GM19395 (cell line): ENCODE results near the gene SIRT7.

ENCODE experiments used
- ATAC-seq: cut with Tn5 transposase; IDR thresholded peaks from one replicate; pipeline ENCODE4 v1.9.1; 2021; ENCODE audit warnings: mild to moderate bottlenecking, moderate library complexity; ENCODE audit not compliant: unreplicated experiment

SIRT7 gene

GRCh38 chr17:81921537-81921862 lies 3.5 kb upstream of the SIRT7 start:
- ATAC-seq = no peak

DNA sequence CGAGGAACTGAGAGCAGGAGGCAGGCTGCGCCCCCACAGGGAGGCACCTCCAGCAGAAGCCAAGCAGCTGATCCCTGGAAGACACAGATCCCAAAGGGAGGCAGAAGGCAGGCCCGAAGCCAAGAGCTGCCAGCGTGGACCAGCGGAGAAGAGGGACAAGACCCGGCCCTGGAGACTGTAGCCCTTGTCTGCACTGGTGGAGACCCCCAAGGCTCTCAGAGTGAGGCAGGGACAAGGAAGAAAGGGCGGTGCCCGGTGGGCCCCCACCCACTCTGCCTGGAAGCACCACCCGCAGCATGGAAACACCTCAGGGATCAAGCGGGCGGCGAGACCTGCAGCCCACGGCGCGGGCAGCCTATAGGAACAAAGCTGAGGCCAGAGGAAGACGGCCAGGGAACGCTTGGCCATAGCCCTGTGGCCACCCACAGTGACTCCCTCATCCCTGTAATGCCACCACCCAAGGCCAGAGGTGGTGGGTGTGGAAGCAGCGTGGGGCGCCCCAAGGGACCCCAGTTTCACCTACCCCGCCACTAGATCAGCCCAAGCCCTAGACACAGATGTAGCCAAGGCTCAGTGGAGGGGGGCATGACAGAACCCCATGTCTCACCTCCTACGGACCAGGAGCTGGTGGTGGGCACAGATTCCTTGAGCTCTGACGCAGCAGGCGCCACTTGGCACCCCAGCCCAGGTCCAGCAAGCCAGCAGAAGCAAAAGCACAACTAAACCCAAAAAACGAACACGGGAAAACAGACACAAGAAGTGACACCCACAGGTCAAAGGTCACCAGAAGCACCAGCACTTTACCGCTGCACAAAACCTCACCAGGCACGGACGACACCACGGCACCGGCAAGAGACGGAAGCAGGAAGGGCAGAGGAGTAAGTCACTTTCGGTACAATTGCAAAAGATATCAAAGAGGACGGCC lies 2.9 kb upstream of the SIRT7 start:
- no peak for ATAC-seq

- ATAC-seq = no peak
Measured at GRCh38 chr17:81918832-81919545, 1.0 kb upstream of the SIRT7 start.

DNA sequence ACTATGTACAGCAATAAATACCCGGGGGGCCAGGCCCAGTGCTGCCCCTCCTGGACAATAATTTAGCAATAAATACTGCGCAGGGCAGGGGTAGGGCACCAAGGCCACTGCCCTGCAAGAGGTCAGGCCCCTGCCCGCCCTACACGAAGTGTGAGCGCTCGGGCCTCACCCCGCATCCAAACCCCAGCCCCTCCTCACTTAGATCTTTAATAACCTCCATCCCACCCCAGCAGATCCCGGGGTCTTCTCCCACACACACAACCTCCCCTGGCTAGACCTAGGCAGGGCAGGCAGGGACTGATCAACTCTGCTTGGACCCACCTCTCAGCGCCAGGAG lies 325 bp upstream of the SIRT7 start:
- peak; percentile 28 for ATAC-seq

DNA sequence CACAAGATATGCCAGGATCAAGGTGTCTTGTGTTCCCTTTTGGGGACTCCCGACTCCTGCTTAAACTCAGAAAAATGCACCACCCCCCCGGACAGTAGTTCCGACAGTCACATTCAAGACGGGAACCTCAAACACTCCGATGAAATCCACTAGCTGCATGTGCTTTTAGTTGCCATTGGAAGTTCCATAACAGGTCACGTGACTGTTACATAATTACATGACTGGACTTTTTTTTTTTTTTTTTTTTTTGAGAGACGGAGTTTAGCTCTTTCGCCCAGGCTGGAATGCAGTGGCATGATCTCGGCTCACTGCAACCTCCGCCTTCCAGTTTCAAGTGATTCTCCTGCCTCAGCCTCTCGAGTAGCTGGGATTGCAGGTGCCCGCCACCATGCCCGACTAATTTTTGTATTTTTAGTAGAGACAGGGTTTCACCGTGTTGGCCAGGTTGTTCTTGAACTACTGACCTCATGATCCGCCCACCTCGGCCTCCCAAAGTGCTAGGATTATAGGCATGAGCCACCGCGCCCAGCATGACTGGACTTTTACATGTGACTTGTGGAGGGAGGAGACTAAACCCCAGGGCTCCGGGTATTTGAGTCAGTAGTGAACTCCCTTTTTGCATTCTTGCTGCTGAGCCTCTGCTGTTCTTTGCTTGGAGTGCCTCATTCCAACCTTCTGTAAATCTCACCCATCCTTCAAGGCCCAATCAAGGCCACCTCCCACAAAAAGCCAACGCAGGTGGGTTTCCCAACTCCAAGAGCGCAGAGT lies 1.6 kb downstream of the SIRT7 start:
- no peak for ATAC-seq

DNA sequence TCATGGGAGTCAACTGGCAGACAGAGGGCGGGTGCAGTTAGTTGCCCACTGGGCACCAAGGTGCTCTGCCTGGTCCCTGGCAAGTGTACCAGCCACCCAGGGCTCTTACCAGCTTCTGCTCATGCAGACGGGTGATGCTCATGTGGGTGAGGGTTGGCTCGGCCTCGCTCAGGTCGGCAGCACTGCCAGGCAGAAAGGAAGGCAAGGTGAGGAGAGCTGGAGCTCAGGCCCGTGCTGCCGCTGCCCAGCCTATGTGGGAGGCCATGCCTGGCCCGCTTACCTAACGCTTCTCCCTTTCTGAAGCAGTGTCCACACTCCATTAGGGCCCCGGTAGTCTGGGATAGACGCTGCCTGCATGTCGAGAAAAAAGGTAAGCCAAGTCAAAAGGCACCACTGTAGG lies 2.6 kb downstream of the SIRT7 start:
- ATAC-seq = no peak

- ATAC-seq = no peak
Measured at GRCh38 chr17:81914103-81914850, 3.7 kb downstream of the SIRT7 start.

DNA sequence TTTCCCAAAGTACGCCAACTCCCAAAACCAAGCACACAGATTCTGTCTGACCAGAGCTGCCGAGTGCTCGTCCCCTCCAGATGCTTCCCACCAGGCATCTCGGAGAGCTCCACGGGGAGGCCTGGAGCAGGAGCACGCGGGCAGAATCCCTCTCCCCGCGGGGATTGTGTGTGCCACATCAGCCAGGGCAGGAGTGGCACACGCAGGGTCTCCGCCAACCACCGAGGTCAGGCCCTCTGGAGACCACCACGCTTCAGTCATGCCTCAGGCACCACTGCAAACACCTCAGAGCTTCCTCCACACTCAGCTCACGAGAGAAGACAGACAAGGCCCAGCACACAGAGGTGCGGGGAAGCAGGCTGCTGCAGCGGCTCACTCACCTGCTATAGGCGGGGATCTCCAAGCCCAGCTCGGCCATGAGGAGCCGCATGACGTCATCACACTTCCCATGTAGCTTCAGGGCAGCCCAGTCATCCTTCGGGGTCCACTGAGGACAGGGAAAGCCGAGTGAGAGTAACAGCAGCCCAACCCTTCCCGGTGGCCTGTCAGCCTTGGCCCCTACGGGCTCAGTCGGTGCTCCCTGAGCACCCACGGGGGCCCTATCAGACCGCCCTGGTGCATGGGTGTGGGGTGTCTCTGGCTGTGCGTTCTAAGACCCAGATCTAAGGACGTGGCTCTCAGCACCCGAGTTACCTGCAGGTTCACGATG lies 4.4 kb downstream of the SIRT7 start:
- no peak for ATAC-seq

DNA sequence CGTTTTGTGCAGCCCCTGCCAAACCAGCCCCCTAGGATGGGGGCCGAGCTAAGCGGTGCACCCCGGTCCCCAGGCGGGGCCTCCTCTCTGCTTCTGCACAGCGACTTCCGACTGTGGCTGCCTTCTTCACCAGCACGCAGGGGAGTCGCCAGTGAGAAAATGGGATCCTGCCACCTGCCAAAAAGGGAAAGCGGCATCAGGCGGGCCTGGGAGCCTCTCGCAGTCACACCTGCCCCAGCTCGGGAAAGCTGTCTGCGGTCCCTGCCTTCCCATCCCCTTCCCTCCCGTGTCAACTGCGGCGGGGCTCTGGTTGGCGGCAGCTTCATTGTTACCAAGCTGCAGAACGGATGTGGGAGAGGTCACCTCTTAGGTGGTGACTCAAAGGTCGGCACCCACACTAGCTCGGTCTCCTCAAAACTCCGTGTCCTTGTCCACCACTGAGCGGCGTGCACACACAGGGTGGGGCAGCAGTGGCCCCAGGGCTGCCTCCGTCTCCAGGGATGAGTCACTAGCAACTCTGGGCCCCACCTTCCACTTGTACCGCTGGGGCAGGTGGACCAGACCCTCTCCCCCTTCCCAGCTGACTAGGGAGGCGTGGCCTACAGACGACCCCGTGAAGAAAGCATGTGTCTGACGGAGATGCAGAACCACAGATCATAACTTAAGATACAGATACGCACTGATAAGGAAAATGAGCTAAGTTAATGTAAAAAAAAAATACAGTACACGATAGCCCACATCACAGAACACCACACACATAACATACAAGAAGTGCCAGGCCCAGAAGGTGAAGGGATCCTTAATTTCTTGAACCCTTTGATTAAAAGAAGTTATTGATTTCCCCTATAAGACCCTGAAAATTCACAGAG lies 5.3 kb downstream of the SIRT7 start:
- no peak for ATAC-seq

- ATAC-seq = no peak
Measured at GRCh38 chr17:81911969-81912368, 6.0 kb downstream of the SIRT7 start.

GRCh38 chr17:81911277-81911961 lies 6.6 kb downstream of the SIRT7 start, which contains the start of gene PCYT2:
Gene PCYT2 (minus strand): TSS chr17:81911399. CDS start chr17:81911355, 44 bp downstream.
- peak; percentile 57 for ATAC-seq

GRCh38 chr17:81910840-81911276 lies 7.1 kb downstream of the SIRT7 start:
- ATAC-seq = peak; percentile 44

DNA sequence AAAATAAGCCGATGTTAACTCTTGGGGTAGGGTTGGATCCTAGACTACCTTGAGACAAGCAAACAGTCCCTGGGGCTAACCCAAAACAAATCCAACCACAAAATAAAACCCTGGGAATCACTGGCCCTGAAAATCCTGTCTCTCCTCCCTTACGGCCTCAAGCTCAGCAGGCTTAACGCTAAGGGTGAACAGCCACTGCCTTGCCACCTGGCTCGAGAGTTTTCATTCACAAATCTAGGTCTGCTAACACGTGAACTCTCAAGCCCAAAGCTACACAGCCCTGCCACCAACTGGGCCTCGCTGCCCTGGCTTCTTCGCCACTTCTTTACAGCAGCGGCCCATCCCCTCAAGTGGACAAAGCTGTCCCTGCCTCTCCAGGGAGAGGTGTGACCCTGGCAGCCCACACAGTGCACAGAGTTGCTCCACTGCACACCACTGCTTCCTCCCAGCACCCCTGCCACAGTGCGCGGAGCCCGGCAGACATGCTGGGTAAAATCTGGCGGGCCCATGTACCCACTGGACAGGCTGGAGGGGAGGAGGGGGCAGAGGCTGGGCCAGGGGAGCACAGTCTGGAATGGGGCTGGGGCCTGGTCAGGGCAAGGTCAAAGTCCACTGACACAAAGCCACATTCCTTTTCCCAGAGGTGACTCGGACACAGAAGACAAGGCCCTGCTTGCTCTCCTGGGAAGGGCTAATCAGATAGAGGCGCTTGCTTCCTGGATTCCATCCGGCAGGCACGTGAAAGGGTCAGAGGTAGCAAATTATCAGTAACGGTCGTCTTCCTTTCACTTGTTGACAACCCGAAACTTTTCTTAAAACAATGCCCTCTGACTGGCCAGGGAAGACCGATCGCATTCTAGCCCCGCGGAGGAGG lies 7.8 kb downstream of the SIRT7 start:
- ATAC-seq = no peak

DNA sequence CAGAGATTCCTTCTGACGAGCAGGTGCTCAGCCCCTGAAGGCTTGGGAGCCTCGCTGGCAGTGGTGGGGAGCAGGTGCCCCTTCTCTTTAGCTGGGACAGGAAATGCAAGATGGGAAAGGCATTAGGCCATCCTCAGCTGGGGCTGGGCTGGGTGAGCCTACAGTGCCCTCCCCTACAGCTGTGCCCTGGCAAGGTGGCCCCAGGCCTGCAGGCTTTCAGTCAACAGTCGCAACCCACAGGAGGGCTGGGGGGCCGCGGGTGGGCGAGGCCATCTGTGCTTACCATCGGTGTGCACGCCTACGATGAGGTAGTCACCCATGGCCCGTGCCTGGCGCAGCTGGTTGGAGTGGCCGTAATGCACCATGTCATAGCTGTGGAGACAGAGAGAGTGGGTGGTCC lies 8.7 kb downstream of the SIRT7 start:
- no peak for ATAC-seq

DNA sequence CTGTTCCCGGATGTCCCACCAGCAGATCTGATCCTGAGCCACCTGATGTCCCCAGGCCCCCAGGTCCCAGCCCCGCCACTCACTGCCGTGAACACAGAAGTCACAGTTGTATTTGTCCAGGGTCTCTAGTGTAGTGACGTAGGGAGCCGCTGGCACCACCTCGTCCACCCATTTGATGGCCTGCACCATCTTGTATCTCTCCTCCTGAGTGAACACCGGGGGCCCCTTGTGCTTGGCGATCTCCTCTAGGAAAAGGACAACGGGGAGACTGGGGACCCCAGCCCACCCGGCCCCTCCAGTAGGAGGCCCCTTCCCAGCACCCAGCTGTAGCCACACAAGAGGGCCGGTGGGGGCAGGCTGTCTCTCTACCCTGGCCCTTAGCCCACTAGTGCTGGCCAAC lies 9.2 kb downstream of the SIRT7 start:
- ATAC-seq = no peak

- no peak for ATAC-seq
Measured at GRCh38 chr17:81907219-81908145, 10.5 kb downstream of the SIRT7 start.
